ENCODE data around the gene MAPKAPK5.

DNA sequence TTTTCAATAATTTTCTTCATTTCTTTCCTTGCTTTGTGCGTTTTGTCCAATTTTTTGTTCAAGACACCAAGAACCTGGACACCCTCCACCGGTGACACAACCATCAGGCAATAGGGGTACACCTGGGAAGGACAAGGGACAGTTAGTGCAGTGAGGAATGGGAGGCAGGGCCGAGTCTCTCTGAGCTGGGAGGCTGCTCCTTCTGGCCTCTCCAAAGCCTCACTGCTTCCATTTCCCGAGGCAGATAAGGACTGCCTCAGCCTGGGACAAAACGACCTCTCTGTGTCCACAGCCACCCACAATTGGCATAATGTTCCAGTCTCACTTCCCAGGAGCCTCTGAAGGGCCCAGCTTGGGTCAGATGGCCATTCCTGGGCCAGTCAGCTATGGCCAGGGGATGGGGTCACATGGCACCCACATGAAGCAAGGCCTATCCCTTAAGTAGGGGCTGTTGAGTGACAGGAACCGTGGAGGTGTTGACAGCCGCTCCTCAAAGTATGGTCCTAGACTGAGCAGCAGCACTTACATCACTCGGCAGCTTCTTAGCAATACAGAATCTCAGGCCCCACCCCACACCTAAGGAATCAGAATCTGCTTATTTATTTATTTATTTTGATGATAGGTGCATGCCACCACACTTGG is 13.6 kb upstream of the MAPKAPK5 start:
- no peak for TF ChIP-seq POLR2A (IDR thresholded peaks at IDR 0.05)
- TF ChIP-seq, protein P1, sequence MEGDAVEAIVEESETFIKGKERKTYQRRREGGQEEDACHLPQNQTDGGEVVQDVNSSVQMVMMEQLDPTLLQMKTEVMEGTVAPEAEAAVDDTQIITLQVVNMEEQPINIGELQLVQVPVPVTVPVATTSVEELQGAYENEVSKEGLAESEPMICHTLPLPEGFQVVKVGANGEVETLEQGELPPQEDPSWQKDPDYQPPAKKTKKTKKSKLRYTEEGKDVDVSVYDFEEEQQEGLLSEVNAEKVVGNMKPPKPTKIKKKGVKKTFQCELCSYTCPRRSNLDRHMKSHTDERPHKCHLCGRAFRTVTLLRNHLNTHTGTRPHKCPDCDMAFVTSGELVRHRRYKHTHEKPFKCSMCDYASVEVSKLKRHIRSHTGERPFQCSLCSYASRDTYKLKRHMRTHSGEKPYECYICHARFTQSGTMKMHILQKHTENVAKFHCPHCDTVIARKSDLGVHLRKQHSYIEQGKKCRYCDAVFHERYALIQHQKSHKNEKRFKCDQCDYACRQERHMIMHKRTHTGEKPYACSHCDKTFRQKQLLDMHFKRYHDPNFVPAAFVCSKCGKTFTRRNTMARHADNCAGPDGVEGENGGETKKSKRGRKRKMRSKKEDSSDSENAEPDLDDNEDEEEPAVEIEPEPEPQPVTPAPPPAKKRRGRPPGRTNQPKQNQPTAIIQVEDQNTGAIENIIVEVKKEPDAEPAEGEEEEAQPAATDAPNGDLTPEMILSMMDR (IDR thresholded peaks at IDR 0.05): no peak

Data from uterus (tissue), 2 donors.